Thyroid gland (tissue), 4 donors: ENCODE results near the gene ACAA1. TPM values are rescaled to one million over a fixed set of nuclear protein-coding genes. Genes with fewer than 3 reads are reported as not detected.
A peak's percentile ranks its signal among the peaks of the same experiment; 100 is the strongest.

ENCODE experiments used
- DNase-seq, 2 donors: peaks; one replicate each; pipeline ENCODE4 v3.0.0-alpha.2; 2019
- H3K27ac ChIP-seq, 3 donors: fragments of 200-600 bp; sonication (generic); 1 replicate in 2 of 3; 2 replicates in 1 of 3; pipeline ENCODE4 v1.5.1; 2016 to 2019; ENCODE audit warnings: mild to moderate bottlenecking in 1 of 3, moderate library complexity in 1 of 3
- H3K27me3 ChIP-seq: fragments of 200-600 bp; sonication (generic); one replicate; pipeline ENCODE4 v1.5.1; 2019
- H3K36me3 ChIP-seq, 2 donors: fragments of 200-600 bp; sonication (generic); one replicate each; pipeline ENCODE4 v1.5.1; 2016 to 2019
- H3K4me1 ChIP-seq, 2 donors: fragments of 200-600 bp; sonication (generic); one replicate each; pipeline ENCODE4 v1.5.1; 2017 to 2019
- H3K4me3 ChIP-seq, 3 donors: fragments of 200-600 bp; sonication (generic); replicated peaks in 1 of 3; 1 replicate in 2 of 3; 2 replicates in 1 of 3; pipeline ENCODE4 v1.5.1; 2016; ENCODE audit warnings: mild to moderate bottlenecking in 1 of 3
- H3K9me3 ChIP-seq: fragments of 200-600 bp; sonication (generic); one replicate; pipeline ENCODE4 v1.5.1; 2017
- CTCF ChIP-seq, 6 experiments: fragments of 200-600 bp in 3 of 6; fragments of 450-650 bp in 3 of 6; sonication (generic) in 3 of 6; IDR thresholded peaks; one replicate each; pipeline ENCODE4 v1.5.1; 2016 to 2019; ENCODE audit warnings: antibody characterized with exemption in 6 of 6, mild to moderate bottlenecking in 2 of 6, inconsistent platforms in 1 of 6, moderate library complexity in 1 of 6
- POLR2A ChIP-seq, 2 donors: fragments of 450-650 bp; IDR thresholded peaks; one replicate each; pipeline ENCODE4 v1.6.1; 2017; ENCODE audit warnings: antibody characterized with exemption in 2 of 2, mild to moderate bottlenecking in 2 of 2, moderate library complexity in 1 of 2
- WGBS, 2 donors: methylation state at CpG; one replicate each; pipeline ENCODE4 v1.1.5; 2017; 5-methylcytosine and 5-hydroxymethylcytosine counted together
- intact Hi-C: fragments of 100-400 bp; cut with DNase I; formaldehyde crosslinking; loops from one replicate; pipeline ENCODE4 v1.15.1; 2023
- total RNA-seq, 4 donors: library from RNA; depleted of rRNA; stranded (reverse); fragments of >200 nt; gene quantifications; one replicate each; pipeline ENCODE4 v1.2.3, GENCODE V29; 2016

Gene ACAA1
- total RNA-seq, 4 donors from 2014 or later: 63.3 to 86.1 (median 75.1) TPM

- 64 to 75% methylated on average over 5 of the region's 5 CpGs for WGBS, 2 donors
- no peak for DNase-seq
- Histone ChIP-seq H3K27ac (no peak overlapping the region), H3K4me1 (peaks cover 8 to 15% of the 10 kb centered on the region in 2 donors), H3K4me3 (no peak overlapping the region), H3K36me3 (no peaks in the 10 kb centered on the region), H3K9me3 (no peaks in the 10 kb centered on the region), H3K27me3 (no peaks in the 10 kb centered on the region)
- TF ChIP-seq POLR2A (IDR thresholded peaks at IDR 0.05): no peak
- TF ChIP-seq CTCF (IDR thresholded peaks at IDR 0.05): no peak
- intact Hi-C loops: no loop called here
Measured at GRCh38 chr3:38158472-38158871, 21.5 kb upstream of the ACAA1 start.

- TF ChIP-seq POLR2A (IDR thresholded peaks at IDR 0.05) (no peak), CTCF (IDR thresholded peaks at IDR 0.05) (no peak)
- H3K4me1 ChIP-seq: peaks cover 0 to 10% of the 10 kb centered on the region in 2 donors
- intact Hi-C loops: no loop called here
- no peaks in the 10 kb centered on the region for H3K9me3 ChIP-seq
- peak; percentile 66 to 75 for DNase-seq
- WGBS, 2 donors: 71 to 77% methylated on average over 3 of the region's 3 CpGs
- H3K27ac ChIP-seq: no peak overlapping the region
- H3K36me3 ChIP-seq: no peaks in the 10 kb centered on the region
- H3K4me3 ChIP-seq: no peak overlapping the region
- no peaks in the 10 kb centered on the region for H3K27me3 ChIP-seq
Measured at GRCh38 chr3:38157595-38157994, 20.7 kb upstream of the ACAA1 start.

GRCh38 chr3:38157117-38157516 is 20.2 kb upstream of the ACAA1 start:
- Histone ChIP-seq H3K4me3 (no peak overlapping the region), H3K9me3 (no peaks in the 10 kb centered on the region), H3K27me3 (no peaks in the 10 kb centered on the region), H3K27ac (no peak overlapping the region), H3K36me3 (no peaks in the 10 kb centered on the region), H3K4me1 (peaks cover 0 to 10% of the 10 kb centered on the region in 2 donors)
- TF ChIP-seq CTCF (IDR thresholded peaks at IDR 0.05) (no peak), POLR2A (IDR thresholded peaks at IDR 0.05) (no peak)
- 97% methylated on average over 2 of the region's 2 CpGs for WGBS, 2 donors
- intact Hi-C loops: no loop called here
- DNase-seq: no peak

- Histone ChIP-seq H3K36me3 (no peaks in the 10 kb centered on the region), H3K27ac (no peak overlapping the region), H3K9me3 (no peaks in the 10 kb centered on the region), H3K4me1 (peaks cover 0 to 10% of the 10 kb centered on the region in 2 donors), H3K4me3 (no peak overlapping the region), H3K27me3 (no peaks in the 10 kb centered on the region)
- TF ChIP-seq POLR2A (IDR thresholded peaks at IDR 0.05): no peak
- no peak for TF ChIP-seq CTCF (IDR thresholded peaks at IDR 0.05)
- intact Hi-C loops: no loop called here
- 92 to 94% methylated on average over 2 of the region's 2 CpGs for WGBS, 2 donors
- DNase-seq: no peak
Measured at GRCh38 chr3:38155825-38156224, 18.9 kb upstream of the ACAA1 start.

- TF ChIP-seq CTCF (IDR thresholded peaks at IDR 0.05) (no peak), POLR2A (IDR thresholded peaks at IDR 0.05) (no peak)
- Histone ChIP-seq H3K4me1 (peaks cover 0 to 10% of the 10 kb centered on the region in 2 donors), H3K9me3 (no peaks in the 10 kb centered on the region), H3K27ac (no peak overlapping the region), H3K36me3 (no peaks in the 10 kb centered on the region), H3K27me3 (no peaks in the 10 kb centered on the region), H3K4me3 (no peak overlapping the region)
- no peak for DNase-seq
- intact Hi-C loops: no loop called here
- 59 to 63% methylated on average over 2 of the region's 2 CpGs for WGBS, 2 donors
Measured at GRCh38 chr3:38154625-38155255, 17.8 kb upstream of the ACAA1 start.
